ENCODE results near the gene TBC1D1.
"Not testable (repeated sequence)": the region's sequence is repeated elsewhere in the genome, so short reads cannot be mapped to it uniquely, and the experiment has no call there.

Gene TBC1D1

GRCh38 chr4:37964734-37965457, 74.0 kb downstream of the TBC1D1 start:
- Mint-ChIP-seq H3K4me1 (peaks cover 17% of the 10 kb centered on the region), H3K27me3 (no peaks in the 10 kb centered on the region), H3K27ac (ENCODE audit: low read depth) (peak overlapping the region; percentile 61), H3K9me3 (no peaks in the 10 kb centered on the region), H3K4me3 (no peak overlapping the region), H3K36me3 (ENCODE audit: insufficient read depth) (no peaks in the 10 kb centered on the region)
- DNase-seq (ENCODE audit: low spot score in 2 of 2) (no peak), ATAC-seq (replicated peaks; ENCODE audit: extremely low read depth, poor library complexity, severe bottlenecking) (no peak)

GRCh38 chr4:37966044-37966443, 75.2 kb downstream of the TBC1D1 start:
- no peak overlapping the region for H3K4me3 Mint-ChIP-seq
- H3K4me1 Mint-ChIP-seq, result peaks cover 26% of the 10 kb centered on the region
- H3K36me3 Mint-ChIP-seq (ENCODE audit: insufficient read depth), result no peaks in the 10 kb centered on the region
- DNase-seq (ENCODE audit: low spot score in 2 of 2) (no peak), ATAC-seq (replicated peaks; ENCODE audit: extremely low read depth, poor library complexity, severe bottlenecking) (no peak)
- no peaks in the 10 kb centered on the region for H3K27me3 Mint-ChIP-seq
- H3K27ac Mint-ChIP-seq (ENCODE audit: low read depth), result no peak overlapping the region
- no peaks in the 10 kb centered on the region for H3K9me3 Mint-ChIP-seq

GRCh38 chr4:37967736-37968135, 76.9 kb downstream of the TBC1D1 start:
- Mint-ChIP-seq H3K4me3 (no peak overlapping the region), H3K27me3 (no peaks in the 10 kb centered on the region), H3K36me3 (ENCODE audit: insufficient read depth) (no peaks in the 10 kb centered on the region), H3K9me3 (no peaks in the 10 kb centered on the region), H3K27ac (ENCODE audit: low read depth) (peak overlapping the region; percentile 44), H3K4me1 (peaks cover 29% of the 10 kb centered on the region)
- DNase-seq (ENCODE audit: low spot score in 2 of 2) (no peak), ATAC-seq (replicated peaks; ENCODE audit: extremely low read depth, poor library complexity, severe bottlenecking) (no peak)

- Mint-ChIP-seq H3K9me3 (no peaks in the 10 kb centered on the region), H3K27ac (ENCODE audit: low read depth) (no peak overlapping the region)
These were observed 77.9 kb downstream of the TBC1D1 start for GRCh38 chr4:37968747-37969146.

GRCh38 chr4:37970702-37971101, 79.8 kb downstream of the TBC1D1 start:
- Mint-ChIP-seq H3K4me1 (peaks cover 11% of the 10 kb centered on the region), H3K9me3 (no peaks in the 10 kb centered on the region), H3K27ac (ENCODE audit: low read depth) (no peak overlapping the region), H3K27me3 (no peaks in the 10 kb centered on the region), H3K36me3 (ENCODE audit: insufficient read depth) (no peaks in the 10 kb centered on the region), H3K4me3 (no peak overlapping the region)
- DNase-seq (ENCODE audit: low spot score in 2 of 2) (peak; percentile 37 to 47), ATAC-seq (replicated peaks; ENCODE audit: extremely low read depth, poor library complexity, severe bottlenecking) (peak; percentile 79)

More at GRCh38 chr4:37968747-37969146, 77.9 kb downstream of the TBC1D1 start:
- no peak for DNase-seq (ENCODE audit: low spot score in 2 of 2)
- Mint-ChIP-seq H3K27me3 (no peaks in the 10 kb centered on the region), H3K4me3 (no peak overlapping the region), H3K4me1 (peaks cover 26% of the 10 kb centered on the region), H3K36me3 (ENCODE audit: insufficient read depth) (no peaks in the 10 kb centered on the region)
- ATAC-seq (replicated peaks; ENCODE audit: extremely low read depth, poor library complexity, severe bottlenecking), result no peak

GRCh38 chr4:37971202-37971601, 80.3 kb downstream of the TBC1D1 start:
- Mint-ChIP-seq H3K36me3 (ENCODE audit: insufficient read depth) (no peaks in the 10 kb centered on the region), H3K27me3 (no peaks in the 10 kb centered on the region), H3K27ac (ENCODE audit: low read depth) (no peak overlapping the region), H3K4me3 (no peak overlapping the region), H3K9me3 (no peaks in the 10 kb centered on the region), H3K4me1 (peaks cover 11% of the 10 kb centered on the region)
- ATAC-seq (replicated peaks; ENCODE audit: extremely low read depth, poor library complexity, severe bottlenecking), result no peak
- no peak for DNase-seq (ENCODE audit: low spot score in 2 of 2)

GRCh38 chr4:37973441-37973840, 82.6 kb downstream of the TBC1D1 start:
- H3K36me3 Mint-ChIP-seq (ENCODE audit: insufficient read depth), result no peaks in the 10 kb centered on the region
- H3K27ac Mint-ChIP-seq (ENCODE audit: low read depth), result no peak overlapping the region
- DNase-seq (ENCODE audit: low spot score in 2 of 2) (no peak), ATAC-seq (replicated peaks; ENCODE audit: extremely low read depth, poor library complexity, severe bottlenecking) (no peak)
- H3K4me3 Mint-ChIP-seq, result no peak overlapping the region
- H3K4me1 Mint-ChIP-seq, result peaks cover 11% of the 10 kb centered on the region
- H3K9me3 Mint-ChIP-seq, result no peaks in the 10 kb centered on the region
- H3K27me3 Mint-ChIP-seq, result no peaks in the 10 kb centered on the region

GRCh38 chr4:37975321-37975822, 84.5 kb downstream of the TBC1D1 start:
- H3K27me3 Mint-ChIP-seq; H3K9me3 Mint-ChIP-seq; H3K4me3 Mint-ChIP-seq; ATAC-seq (replicated peaks; ENCODE audit: extremely low read depth, poor library complexity, severe bottlenecking); H3K36me3 Mint-ChIP-seq (ENCODE audit: insufficient read depth); DNase-seq (ENCODE audit: low spot score in 2 of 2): not testable (repeated sequence)
- Mint-ChIP-seq H3K4me1 (peaks cover 13% of the 10 kb centered on the region), H3K27ac (ENCODE audit: low read depth) (peak overlapping the region; percentile 2)

GRCh38 chr4:37976507-37976906, 85.6 kb downstream of the TBC1D1 start:
- H3K4me1 Mint-ChIP-seq, result peaks cover 9% of the 10 kb centered on the region
- no peaks in the 10 kb centered on the region for H3K9me3 Mint-ChIP-seq
- H3K27ac Mint-ChIP-seq (ENCODE audit: low read depth), result no peak overlapping the region
- ATAC-seq (replicated peaks; ENCODE audit: extremely low read depth, poor library complexity, severe bottlenecking) (no peak), DNase-seq (ENCODE audit: low spot score in 2 of 2) (no peak)
- H3K4me3 Mint-ChIP-seq, result peak overlapping the region; percentile 60
- no peaks in the 10 kb centered on the region for H3K36me3 Mint-ChIP-seq (ENCODE audit: insufficient read depth)
- no peaks in the 10 kb centered on the region for H3K27me3 Mint-ChIP-seq

- Mint-ChIP-seq H3K27me3 (no peaks in the 10 kb centered on the region), H3K4me3 (peak overlapping the region; percentile 60), H3K36me3 (ENCODE audit: insufficient read depth) (no peaks in the 10 kb centered on the region), H3K4me1 (peaks cover 14% of the 10 kb centered on the region), H3K27ac (ENCODE audit: low read depth) (no peak overlapping the region), H3K9me3 (no peaks in the 10 kb centered on the region)
- peak; percentile 86 for ATAC-seq (replicated peaks; ENCODE audit: extremely low read depth, poor library complexity, severe bottlenecking)
- peak; percentile 43 to 65 for DNase-seq (ENCODE audit: low spot score in 2 of 2)
These were observed 86.1 kb downstream of the TBC1D1 start for GRCh38 chr4:37976991-37977470.

GRCh38 chr4:37977471-37978247, 86.8 kb downstream of the TBC1D1 start:
- Mint-ChIP-seq H3K27me3 (no peaks in the 10 kb centered on the region), H3K36me3 (ENCODE audit: insufficient read depth) (no peaks in the 10 kb centered on the region), H3K4me3 (peak overlapping the region; percentile 79), H3K27ac (ENCODE audit: low read depth) (peak overlapping the region; percentile 65), H3K4me1 (peaks cover 20% of the 10 kb centered on the region), H3K9me3 (no peaks in the 10 kb centered on the region)
- peak; percentile 53 to 61 for DNase-seq (ENCODE audit: low spot score in 2 of 2)
- ATAC-seq (replicated peaks; ENCODE audit: extremely low read depth, poor library complexity, severe bottlenecking), result peak; percentile 87

- no peaks in the 10 kb centered on the region for H3K36me3 Mint-ChIP-seq (ENCODE audit: insufficient read depth)
- H3K27ac Mint-ChIP-seq (ENCODE audit: low read depth), result peak overlapping the region; percentile 65
- ATAC-seq (replicated peaks; ENCODE audit: extremely low read depth, poor library complexity, severe bottlenecking), result no peak
- no peak for DNase-seq (ENCODE audit: low spot score in 2 of 2)
- H3K4me1 Mint-ChIP-seq, result peaks cover 23% of the 10 kb centered on the region
- no peaks in the 10 kb centered on the region for H3K9me3 Mint-ChIP-seq
- H3K4me3 Mint-ChIP-seq, result peak overlapping the region; percentile 79
- no peaks in the 10 kb centered on the region for H3K27me3 Mint-ChIP-seq
These were observed 87.5 kb downstream of the TBC1D1 start for GRCh38 chr4:37978248-37978924.
